ENCODE measurements around the gene RAD51B.

RAD51B gene

GRCh38 chr14:68122651-68123050 is 303.1 kb downstream of the RAD51B start:
- TF ChIP-seq, protein P1, sequence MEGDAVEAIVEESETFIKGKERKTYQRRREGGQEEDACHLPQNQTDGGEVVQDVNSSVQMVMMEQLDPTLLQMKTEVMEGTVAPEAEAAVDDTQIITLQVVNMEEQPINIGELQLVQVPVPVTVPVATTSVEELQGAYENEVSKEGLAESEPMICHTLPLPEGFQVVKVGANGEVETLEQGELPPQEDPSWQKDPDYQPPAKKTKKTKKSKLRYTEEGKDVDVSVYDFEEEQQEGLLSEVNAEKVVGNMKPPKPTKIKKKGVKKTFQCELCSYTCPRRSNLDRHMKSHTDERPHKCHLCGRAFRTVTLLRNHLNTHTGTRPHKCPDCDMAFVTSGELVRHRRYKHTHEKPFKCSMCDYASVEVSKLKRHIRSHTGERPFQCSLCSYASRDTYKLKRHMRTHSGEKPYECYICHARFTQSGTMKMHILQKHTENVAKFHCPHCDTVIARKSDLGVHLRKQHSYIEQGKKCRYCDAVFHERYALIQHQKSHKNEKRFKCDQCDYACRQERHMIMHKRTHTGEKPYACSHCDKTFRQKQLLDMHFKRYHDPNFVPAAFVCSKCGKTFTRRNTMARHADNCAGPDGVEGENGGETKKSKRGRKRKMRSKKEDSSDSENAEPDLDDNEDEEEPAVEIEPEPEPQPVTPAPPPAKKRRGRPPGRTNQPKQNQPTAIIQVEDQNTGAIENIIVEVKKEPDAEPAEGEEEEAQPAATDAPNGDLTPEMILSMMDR (IDR thresholded peaks at IDR 0.05) = no peak
- no peaks in the 10 kb centered on the region for H3K9me3 ChIP-seq (ENCODE audit: control insufficient read depth, low read length)
- H2AFZ ChIP-seq = no peak overlapping the region
- H3K9ac ChIP-seq = no peak overlapping the region
- H3K36me3 ChIP-seq (ENCODE audit: control insufficient read depth, insufficient read depth, low read length) = no peaks in the 10 kb centered on the region
- no peaks in the 10 kb centered on the region for H3K4me1 ChIP-seq
- no peak overlapping the region for H3K27ac ChIP-seq
- H3K79me2 ChIP-seq = no peaks in the 10 kb centered on the region
- no peaks in the 10 kb centered on the region for H3K27me3 ChIP-seq (ENCODE audit: control insufficient read depth, insufficient read depth, low read length)
- H3K4me3 ChIP-seq (ENCODE audit: low read depth, low read length) = no peak overlapping the region
- H3K4me2 ChIP-seq (ENCODE audit: low read length) = no peak overlapping the region

GRCh38 chr14:68124050-68124449 is 304.5 kb downstream of the RAD51B start:
- H3K4me1 ChIP-seq = no peaks in the 10 kb centered on the region
- H2AFZ ChIP-seq = no peak overlapping the region
- no peaks in the 10 kb centered on the region for H3K79me2 ChIP-seq
- no peak overlapping the region for H3K27ac ChIP-seq
- no peak overlapping the region for H3K4me3 ChIP-seq (ENCODE audit: low read depth, low read length)
- no peaks in the 10 kb centered on the region for H3K27me3 ChIP-seq (ENCODE audit: control insufficient read depth, insufficient read depth, low read length)
- no peak overlapping the region for H3K4me2 ChIP-seq (ENCODE audit: low read length)
- no peaks in the 10 kb centered on the region for H3K9me3 ChIP-seq (ENCODE audit: control insufficient read depth, low read length)
- H3K36me3 ChIP-seq (ENCODE audit: control insufficient read depth, insufficient read depth, low read length) = no peaks in the 10 kb centered on the region
- H3K9ac ChIP-seq = no peak overlapping the region
- TF ChIP-seq, protein P1 (IDR thresholded peaks at IDR 0.05) = no peak

GRCh38 chr14:68124979-68125731 is 305.6 kb downstream of the RAD51B start:
- Histone ChIP-seq H3K4me2 (ENCODE audit: low read length) (no peak overlapping the region), H3K9me3 (ENCODE audit: control insufficient read depth, low read length) (no peaks in the 10 kb centered on the region), H3K9ac (no peak overlapping the region), H3K79me2 (no peaks in the 10 kb centered on the region), H3K4me1 (no peaks in the 10 kb centered on the region), H3K36me3 (ENCODE audit: control insufficient read depth, insufficient read depth, low read length) (no peaks in the 10 kb centered on the region), H3K27me3 (ENCODE audit: control insufficient read depth, insufficient read depth, low read length) (no peaks in the 10 kb centered on the region), H3K27ac (no peak overlapping the region), H2AFZ (no peak overlapping the region), H3K4me3 (ENCODE audit: low read depth, low read length) (no peak overlapping the region)
- TF ChIP-seq, protein P1 (IDR thresholded peaks at IDR 0.05) = no peak

DNA sequence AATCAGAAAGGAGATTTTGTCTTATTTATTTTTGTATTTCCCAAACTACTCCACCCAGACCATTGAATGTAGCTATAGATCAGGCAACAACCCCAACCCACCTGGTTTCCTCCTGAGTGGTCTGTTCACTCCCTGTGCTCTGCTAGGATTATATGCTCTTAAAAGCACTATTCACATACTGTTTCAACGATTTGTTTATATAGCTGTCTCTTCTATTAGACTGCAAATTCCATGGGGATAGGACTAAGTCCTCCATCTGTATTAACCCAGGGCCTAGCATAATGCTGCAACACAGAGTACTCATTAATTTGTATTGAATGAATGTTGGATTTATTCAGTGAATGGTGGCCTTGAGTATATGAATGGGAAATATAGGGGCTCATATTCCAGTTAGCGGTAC is 307.6 kb downstream of the RAD51B start:
- Histone ChIP-seq H3K9me3 (ENCODE audit: control insufficient read depth, low read length) (no peaks in the 10 kb centered on the region), H3K27me3 (ENCODE audit: control insufficient read depth, insufficient read depth, low read length) (no peaks in the 10 kb centered on the region), H3K4me2 (ENCODE audit: low read length) (no peak overlapping the region), H3K9ac (no peak overlapping the region), H3K79me2 (no peaks in the 10 kb centered on the region), H3K4me3 (ENCODE audit: low read depth, low read length) (no peak overlapping the region), H3K4me1 (no peaks in the 10 kb centered on the region), H3K27ac (no peak overlapping the region), H3K36me3 (ENCODE audit: control insufficient read depth, insufficient read depth, low read length) (no peaks in the 10 kb centered on the region), H2AFZ (no peak overlapping the region)
- TF ChIP-seq, protein P1 (IDR thresholded peaks at IDR 0.05) = no peak

GRCh38 chr14:68131907-68132306 is 312.3 kb downstream of the RAD51B start:
- Histone ChIP-seq H2AFZ (no peak overlapping the region), H3K79me2 (no peaks in the 10 kb centered on the region), H3K27me3 (ENCODE audit: control insufficient read depth, insufficient read depth, low read length) (no peaks in the 10 kb centered on the region), H3K36me3 (ENCODE audit: control insufficient read depth, insufficient read depth, low read length) (no peaks in the 10 kb centered on the region), H3K4me2 (ENCODE audit: low read length) (no peak overlapping the region), H3K9me3 (ENCODE audit: control insufficient read depth, low read length) (no peaks in the 10 kb centered on the region), H3K4me1 (no peaks in the 10 kb centered on the region), H3K27ac (no peak overlapping the region), H3K9ac (no peak overlapping the region), H3K4me3 (ENCODE audit: low read depth, low read length) (no peak overlapping the region)
- TF ChIP-seq, protein P1 (IDR thresholded peaks at IDR 0.05) = no peak

Data from parathyroid adenoma (tissue), 2 donors.